HG03520 (cell line): ENCODE data around the gene HNRNPH3.
A peak's percentile ranks its signal among the peaks of the same experiment; 100 is the strongest.
"Not testable (repeated sequence)": the region's sequence is repeated elsewhere in the genome, so short reads cannot be mapped to it uniquely, and the experiment has no call there.

Experiments used
- ATAC-seq: cut with Tn5 transposase; IDR thresholded peaks from one replicate; pipeline ENCODE4 v1.9.1; 2021; ENCODE audit warnings: mild to moderate bottlenecking, moderate library complexity; ENCODE audit not compliant: unreplicated experiment

HNRNPH3 gene

DNA sequence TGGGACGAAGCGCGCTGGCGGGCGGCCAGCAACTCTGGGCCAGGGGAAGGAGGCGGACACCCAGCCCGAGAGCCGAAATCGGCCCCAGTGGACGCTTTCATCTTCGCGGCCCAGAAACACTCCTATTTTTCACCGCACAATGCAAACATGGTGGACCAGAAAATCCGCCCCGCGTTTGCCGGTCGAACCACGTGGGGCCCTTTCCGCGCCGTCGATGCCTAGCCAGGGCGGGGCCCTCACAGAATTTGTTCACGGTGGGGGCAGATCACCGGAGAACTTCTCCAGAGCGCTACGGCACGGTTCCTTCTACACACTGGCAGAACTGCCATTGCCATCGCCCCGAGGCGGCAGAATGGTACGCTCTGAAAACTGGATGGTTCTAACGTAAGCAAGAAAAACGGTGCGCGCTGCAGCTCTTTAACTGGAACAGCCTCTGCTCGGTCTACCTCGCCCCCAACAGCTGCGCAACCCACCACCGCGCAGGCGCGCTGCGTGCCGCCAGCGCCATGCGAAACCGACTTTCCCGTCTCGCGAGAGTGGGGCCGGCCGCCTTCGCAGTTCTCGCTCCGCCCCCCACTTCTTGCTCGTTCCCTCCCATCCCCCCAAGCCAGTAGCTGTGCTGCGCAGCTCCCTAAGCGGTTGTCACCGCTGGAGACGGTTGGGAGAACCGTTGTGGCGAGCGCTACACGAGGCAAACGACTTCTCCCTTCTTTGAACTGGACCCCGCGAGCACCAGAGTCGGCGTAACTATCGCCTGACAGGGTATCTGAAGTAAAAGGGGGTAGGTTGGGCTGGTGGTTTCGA, at the start of gene HNRNPH3:
Gene HNRNPH3, plus strand, starts transcription at position 610 of the 804 bp plus-strand sequence. CDS start 5,158 bp downstream, outside the sequence.
- ATAC-seq = peak; percentile 71

DNA sequence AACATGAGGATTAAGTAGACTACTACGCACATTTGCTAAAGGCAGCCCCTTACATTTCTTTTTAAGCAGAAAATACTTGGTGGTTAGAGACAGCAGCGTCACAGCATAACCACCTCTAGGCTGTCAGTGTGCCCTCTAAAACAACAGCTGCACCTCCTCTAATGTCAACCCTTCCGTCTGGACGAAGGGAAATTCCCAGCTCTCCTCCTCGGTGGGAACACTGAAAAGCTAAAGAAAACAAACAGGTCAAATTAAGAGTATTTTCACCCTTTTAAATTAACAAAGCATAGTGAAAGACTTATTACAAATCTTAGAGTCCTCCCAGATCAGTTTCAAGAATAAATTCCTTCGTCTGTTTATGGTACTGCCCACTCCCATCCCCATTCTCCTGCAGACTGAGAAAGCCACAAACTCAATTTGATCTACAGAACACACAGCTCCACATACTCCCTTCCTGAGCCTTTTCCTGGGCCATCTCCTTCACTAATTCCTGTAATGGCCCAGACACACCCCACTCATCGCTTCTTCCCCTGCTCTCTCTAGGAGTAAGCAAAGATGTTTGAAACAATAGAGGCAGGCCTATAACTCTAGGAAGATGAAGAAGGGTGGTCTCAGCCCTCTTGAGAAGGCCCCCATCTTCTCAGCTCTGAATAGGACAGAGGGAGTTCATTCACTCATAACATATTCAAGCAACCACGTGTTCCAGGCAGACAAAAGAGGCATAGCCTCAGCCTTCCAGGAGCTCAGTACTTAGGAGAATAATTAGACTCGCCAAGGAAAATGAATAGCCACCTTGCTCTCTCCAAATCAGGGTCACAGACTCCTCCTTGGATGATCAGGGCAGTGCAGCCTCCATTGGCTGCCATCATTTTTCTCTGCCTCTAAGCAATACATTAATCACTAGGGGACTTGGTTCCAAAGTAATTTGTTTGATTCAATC, 47.5 kb upstream of the HNRNPH3 start:
- no peak for ATAC-seq

- ATAC-seq = no peak
These were observed 43.1 kb upstream of the HNRNPH3 start for GRCh38 chr10:68288717-68289116.

DNA sequence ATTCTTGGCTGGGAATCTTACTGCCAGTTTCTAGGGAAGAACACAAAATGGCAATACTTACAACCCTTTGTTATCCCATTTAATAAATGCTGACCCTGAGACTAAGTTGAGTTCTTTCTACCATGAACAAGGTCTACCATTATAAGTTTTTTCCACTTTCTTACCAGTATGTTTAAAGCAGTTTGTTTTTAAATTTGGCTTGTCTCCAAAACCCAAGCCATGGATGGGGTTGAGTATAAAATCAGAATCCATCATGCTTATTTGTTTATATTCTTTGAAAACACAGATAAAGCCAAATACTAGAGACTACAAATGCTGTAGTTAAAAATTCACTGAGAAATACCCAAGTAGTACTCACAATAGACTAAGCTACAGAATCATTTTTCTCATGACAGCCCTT, 41.1 kb upstream of the HNRNPH3 start:
- no peak for ATAC-seq

DNA sequence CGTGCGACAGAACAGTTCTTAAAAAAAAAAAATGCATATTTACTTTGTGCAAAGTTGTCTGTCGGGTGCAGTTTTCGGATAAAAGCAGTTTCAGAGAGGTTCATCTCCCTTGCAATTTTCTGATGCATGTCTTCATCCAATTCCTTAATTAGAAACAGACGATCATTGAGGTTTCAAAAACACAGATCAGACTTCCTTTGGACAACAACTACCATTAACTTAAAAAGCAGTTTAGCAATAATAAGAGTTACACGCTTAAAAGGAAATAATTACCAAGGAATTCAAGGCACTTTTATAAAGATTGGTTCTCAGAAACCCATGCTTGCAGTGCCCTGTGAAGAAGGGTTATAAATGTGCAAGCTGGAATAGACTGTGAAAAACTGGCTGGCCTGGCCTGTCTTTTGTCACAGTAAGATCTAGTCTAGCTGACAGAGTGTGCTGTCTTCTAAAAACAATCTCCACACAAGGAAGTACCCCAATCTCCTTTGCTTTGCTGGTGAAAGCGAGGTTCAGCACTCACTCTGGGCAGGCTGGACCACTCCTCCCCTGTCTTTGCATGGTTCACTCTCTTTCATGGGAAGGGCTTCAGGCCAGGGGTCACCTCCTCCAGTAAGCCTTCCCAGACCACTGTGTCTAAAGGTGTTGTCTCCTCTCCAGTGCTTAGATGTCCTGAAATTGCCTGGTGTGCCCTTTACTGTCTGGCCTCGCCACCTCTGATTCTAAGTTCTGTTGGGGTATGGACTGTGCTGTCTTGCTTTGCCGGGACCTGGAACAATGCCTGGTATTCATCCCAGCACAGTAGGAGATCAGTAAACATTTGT, 34.8 kb upstream of the HNRNPH3 start:
- ATAC-seq = no peak

GRCh38 chr10:68301301-68301700, 30.6 kb upstream of the HNRNPH3 start:
- no peak for ATAC-seq

DNA sequence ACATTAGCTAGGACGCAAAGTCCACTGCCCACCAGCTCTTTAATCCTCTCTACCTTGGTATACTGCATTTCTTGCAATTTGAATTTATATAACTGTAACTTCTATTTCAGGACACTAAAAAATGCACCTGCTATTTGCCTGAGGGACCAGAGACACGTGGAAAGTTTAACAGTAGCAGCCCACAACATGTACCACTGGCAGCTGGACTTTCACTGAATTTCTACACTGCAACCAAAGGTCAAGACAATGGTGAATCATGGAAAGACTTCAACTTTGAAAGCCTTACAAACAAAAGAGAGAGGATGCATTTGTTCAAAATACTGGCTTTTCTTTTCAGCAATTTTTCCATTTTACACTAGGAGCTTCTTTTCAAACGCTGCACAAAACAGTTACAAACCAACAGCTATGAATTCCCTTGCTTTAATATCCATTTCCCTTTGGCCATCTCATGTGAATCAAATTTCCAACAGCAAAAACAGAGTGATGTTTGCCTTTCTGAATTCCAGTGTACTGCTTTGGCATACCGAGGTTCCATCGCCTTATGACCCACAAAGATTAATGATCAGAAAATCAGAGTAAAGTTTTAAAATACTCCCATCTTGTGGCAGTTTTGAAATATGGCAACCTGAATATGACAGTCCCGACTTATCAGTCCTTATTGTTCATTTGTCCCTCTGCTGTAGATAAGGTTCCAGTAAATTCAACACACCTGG, 29.9 kb upstream of the HNRNPH3 start:
- ATAC-seq = peak; percentile 77

- no peak for ATAC-seq
These were observed 29.4 kb upstream of the HNRNPH3 start for GRCh38 chr10:68302503-68302823.

GRCh38 chr10:68302871-68303270, 29.0 kb upstream of the HNRNPH3 start:
- ATAC-seq = no peak

- no peak for ATAC-seq
These were observed 27.9 kb upstream of the HNRNPH3 start for GRCh38 chr10:68303849-68304412.

DNA sequence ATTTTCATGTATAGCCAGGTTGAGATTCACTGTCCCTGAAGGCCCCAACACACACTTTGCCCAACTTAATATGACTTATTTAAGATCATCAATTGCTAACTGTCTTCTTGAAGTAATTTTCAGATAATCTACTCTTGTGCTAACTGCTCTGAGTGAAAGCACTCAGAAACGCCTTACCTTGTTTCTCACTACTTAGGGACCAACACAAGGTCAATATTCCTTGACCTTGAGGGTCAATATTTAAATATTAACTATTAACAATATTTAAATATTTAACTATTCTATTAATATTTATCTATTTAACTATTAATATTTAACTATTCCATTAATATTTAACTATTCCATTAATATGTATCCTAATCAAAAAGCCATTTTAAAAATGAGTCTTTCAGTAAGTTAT, 26.0 kb upstream of the HNRNPH3 start:
- no peak for ATAC-seq

GRCh38 chr10:68310531-68310930, 21.3 kb upstream of the HNRNPH3 start:
- ATAC-seq = no peak

GRCh38 chr10:68314930-68315329, 16.9 kb upstream of the HNRNPH3 start:
- ATAC-seq = not testable (repeated sequence)

GRCh38 chr10:68315582-68315981, 16.3 kb upstream of the HNRNPH3 start:
- no peak for ATAC-seq

GRCh38 chr10:68318331-68319059, 13.4 kb upstream of the HNRNPH3 start:
- no peak for ATAC-seq

DNA sequence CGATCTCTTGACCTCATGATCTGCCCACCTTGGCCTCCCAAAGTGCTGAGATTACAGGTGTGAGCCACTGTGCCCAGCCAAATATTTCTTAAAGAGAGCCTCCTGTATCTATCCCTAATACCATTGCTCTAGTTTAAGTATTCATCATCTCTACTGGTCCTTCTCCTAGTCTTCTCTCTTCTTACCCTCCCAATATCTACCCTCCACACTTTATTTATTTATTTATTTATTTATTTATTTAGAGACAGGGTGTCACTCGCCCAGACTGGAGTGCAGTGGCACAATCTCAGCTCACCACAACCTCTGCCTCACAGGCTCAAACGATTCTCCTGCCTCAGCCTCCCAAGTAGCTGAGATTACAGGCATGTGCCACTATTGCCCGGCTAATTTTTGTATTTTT, 7.5 kb upstream of the HNRNPH3 start:
- not testable (repeated sequence) for ATAC-seq

DNA sequence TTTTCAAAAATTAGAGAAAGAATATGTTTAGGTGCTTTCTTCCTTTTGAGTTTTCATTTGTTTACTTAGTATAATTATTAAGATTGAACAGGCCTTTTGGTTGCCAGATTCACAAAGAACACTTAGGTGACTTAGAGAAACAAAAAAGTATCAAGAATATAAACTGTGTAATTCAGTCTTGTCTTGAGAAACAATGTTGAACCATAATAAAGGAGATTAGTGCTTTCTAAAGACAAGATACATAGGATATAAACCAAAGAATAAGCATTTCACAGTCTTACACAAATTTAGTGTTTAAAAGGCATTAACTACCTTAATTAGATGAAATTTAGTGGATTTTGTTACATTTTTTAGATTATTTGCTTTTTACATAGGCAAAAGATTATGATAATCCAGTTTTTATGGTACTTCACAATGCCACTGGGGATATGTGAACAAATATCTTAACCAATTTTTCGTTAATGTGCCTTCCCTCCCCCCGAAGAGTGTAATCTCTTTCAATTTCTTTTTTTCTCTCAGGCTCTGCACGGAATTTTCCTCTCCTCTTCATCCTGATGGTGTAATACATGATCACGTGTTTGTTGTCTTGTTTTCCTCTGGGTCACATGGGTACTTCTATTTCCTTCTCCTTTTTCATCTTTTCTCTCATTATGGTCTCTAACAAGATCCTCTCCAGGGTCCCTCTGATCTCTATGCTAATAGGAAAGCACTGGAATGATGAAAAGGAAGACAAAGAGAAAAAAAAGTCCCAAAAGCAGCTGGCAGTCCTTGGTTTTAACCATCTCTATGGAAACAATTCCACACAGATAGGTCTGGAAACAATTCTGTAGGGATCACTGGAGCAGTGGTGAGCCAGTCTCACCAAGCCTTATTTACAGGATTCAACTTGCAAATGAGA, 3.7 kb upstream of the HNRNPH3 start:
- ATAC-seq = no peak

- no peak for ATAC-seq
These were observed 2.4 kb upstream of the HNRNPH3 start for GRCh38 chr10:68329506-68329861.
